Measurements from ENCODE around the gene BET1L.
"Not testable (repeated sequence)": the region's sequence is repeated elsewhere in the genome, so short reads cannot be mapped to it uniquely, and the experiment has no call there.

BET1L gene, protein sequence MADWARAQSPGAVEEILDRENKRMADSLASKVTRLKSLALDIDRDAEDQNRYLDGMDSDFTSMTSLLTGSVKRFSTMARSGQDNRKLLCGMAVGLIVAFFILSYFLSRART

GRCh38 chr11:207208-207862, at the start of gene BET1L, which contains the start of gene RIC8A:
TSS of gene BET1L (minus strand) at chr11:207399. CDS start at chr11:207321, 78 bp downstream.
TSS of gene RIC8A (plus strand) at chr11:207708. CDS start at chr11:208855, 1,147 bp downstream.
- Mint-ChIP-seq H3K27me3 (no peaks in the 10 kb centered on the region), H3K4me3 (peak within 1 kb of the TSS; percentile 94), H3K36me3 (peaks cover 5% of the 10 kb centered on the region), H3K4me1 (peaks cover 52% of the 10 kb centered on the region), H3K9me3 (no peaks in the 10 kb centered on the region), H3K27ac (peak within 1 kb of the TSS; percentile 96)

DNA sequence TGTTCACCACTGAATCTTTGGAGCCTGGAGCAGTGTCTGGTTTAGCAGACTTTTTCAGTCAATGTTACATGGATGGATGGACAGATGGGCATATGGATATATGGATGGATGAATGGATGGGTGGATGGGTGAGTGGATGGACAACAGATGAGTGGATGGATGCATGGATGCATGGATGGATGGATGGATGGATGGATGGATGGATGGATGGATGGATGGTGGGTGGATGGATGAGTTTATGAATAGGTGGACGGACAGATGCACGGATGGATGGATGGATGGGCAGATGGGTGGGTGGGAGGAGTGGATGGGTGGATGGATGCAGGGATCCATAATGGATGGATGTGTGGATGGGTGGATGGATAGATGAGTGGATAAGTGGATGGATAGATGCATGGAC, 48.6 kb upstream of the BET1L start:
- Mint-ChIP-seq H3K27me3 (no peaks in the 10 kb centered on the region), H3K4me3 (no peak overlapping the region), H3K9me3 (no peaks in the 10 kb centered on the region), H3K27ac (peak overlapping the region; percentile 66), H3K4me1 (peaks cover 9% of the 10 kb centered on the region), H3K36me3 (peaks cover 12% of the 10 kb centered on the region)

DNA sequence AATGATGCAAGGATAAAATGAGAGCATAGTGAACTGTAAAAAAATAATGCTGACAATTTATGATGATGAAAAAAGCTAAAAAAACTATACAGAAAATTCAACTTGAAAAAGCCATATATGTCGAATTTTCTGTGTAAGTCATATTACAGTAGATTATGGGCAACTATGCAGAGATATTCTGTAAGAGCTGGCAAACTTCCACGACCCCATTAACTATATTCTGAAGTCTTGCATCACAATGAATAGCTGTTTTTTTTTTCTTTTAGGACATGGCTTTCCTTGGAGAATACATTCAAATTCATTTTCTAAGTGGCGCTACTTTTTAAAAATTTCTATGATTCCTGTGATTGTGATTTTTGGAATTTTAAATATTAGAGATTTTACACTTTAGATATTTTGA, 48.0 kb upstream of the BET1L start:
- peaks cover 12% of the 10 kb centered on the region for H3K36me3 Mint-ChIP-seq
- H3K4me3 Mint-ChIP-seq, result no peak overlapping the region
- no peaks in the 10 kb centered on the region for H3K9me3 Mint-ChIP-seq
- H3K4me1 Mint-ChIP-seq, result peaks cover 14% of the 10 kb centered on the region
- no peaks in the 10 kb centered on the region for H3K27me3 Mint-ChIP-seq
- H3K27ac Mint-ChIP-seq, result no peak overlapping the region

- peak overlapping the region; percentile 72 for H3K27ac Mint-ChIP-seq
- no peaks in the 10 kb centered on the region for H3K9me3 Mint-ChIP-seq
- H3K36me3 Mint-ChIP-seq, result peaks cover 15% of the 10 kb centered on the region
- H3K4me3 Mint-ChIP-seq, result no peak overlapping the region
- H3K27me3 Mint-ChIP-seq, result no peaks in the 10 kb centered on the region
- peaks cover 18% of the 10 kb centered on the region for H3K4me1 Mint-ChIP-seq
Measured at GRCh38 chr11:253886-254270, 46.7 kb upstream of the BET1L start.

DNA sequence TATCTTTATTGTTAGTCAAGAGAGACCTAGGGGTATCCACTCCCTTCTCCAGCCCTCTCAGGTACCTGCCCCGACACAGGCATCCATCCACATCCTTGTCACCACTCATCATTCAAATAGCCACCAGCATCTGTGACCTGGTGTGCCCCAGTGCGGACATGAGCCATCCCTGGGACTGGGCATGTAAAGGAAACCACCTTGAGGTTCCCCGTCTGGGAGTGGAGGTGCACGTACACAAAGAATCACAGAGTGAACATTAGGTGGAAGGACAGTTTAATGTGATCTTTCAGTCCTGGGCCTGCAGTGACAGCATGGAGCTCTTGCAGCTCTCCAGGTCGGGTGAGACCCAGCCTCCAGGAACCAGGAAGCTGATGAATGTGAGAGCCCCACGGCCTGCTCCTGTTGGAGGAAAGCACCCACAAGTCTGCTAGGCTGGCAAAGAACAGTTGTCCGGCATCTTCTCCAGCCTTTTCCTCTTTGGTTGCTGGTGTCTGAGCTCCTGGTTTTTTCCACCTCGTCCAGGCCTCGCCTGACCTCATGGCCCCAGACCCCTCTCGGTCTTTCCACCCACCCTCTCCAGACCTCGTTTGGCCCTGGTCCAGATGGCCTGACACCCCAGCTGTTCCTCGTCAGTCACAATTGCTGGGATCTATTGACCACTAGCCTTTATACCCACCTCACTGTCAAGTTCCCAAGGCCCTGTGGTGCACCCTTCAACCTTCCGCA, 46.1 kb upstream of the BET1L start:
- no peak overlapping the region for H3K4me3 Mint-ChIP-seq
- peaks cover 18% of the 10 kb centered on the region for H3K4me1 Mint-ChIP-seq
- H3K27me3 Mint-ChIP-seq, result no peaks in the 10 kb centered on the region
- no peaks in the 10 kb centered on the region for H3K9me3 Mint-ChIP-seq
- H3K36me3 Mint-ChIP-seq, result peaks cover 15% of the 10 kb centered on the region
- H3K27ac Mint-ChIP-seq, result no peak overlapping the region

DNA sequence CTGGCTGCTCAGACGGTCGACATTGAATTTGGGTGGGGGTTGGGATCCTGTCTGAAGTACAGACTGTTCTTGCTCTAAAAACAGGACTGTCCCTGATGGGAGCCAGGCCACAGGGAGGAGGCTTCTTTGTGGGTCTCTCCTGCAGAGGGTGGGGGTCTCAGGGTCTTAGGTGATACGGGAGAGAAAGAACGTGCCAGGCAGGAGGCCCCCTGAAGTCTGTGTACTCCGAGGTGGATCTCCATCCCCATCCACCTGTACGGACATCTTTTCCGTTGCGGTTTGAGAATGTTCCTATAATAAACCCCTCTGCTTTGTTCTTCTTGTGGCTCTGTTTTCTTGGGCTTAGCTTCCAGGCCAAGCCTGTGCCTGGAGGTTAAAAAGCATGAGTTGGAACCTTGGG, 45.5 kb upstream of the BET1L start:
- Mint-ChIP-seq H3K4me3 (no peak overlapping the region), H3K27ac (no peak overlapping the region), H3K4me1 (peaks cover 18% of the 10 kb centered on the region), H3K9me3 (no peaks in the 10 kb centered on the region), H3K36me3 (peaks cover 19% of the 10 kb centered on the region), H3K27me3 (no peaks in the 10 kb centered on the region)

GRCh38 chr11:251550-251949, 44.4 kb upstream of the BET1L start:
- no peaks in the 10 kb centered on the region for H3K9me3 Mint-ChIP-seq

DNA sequence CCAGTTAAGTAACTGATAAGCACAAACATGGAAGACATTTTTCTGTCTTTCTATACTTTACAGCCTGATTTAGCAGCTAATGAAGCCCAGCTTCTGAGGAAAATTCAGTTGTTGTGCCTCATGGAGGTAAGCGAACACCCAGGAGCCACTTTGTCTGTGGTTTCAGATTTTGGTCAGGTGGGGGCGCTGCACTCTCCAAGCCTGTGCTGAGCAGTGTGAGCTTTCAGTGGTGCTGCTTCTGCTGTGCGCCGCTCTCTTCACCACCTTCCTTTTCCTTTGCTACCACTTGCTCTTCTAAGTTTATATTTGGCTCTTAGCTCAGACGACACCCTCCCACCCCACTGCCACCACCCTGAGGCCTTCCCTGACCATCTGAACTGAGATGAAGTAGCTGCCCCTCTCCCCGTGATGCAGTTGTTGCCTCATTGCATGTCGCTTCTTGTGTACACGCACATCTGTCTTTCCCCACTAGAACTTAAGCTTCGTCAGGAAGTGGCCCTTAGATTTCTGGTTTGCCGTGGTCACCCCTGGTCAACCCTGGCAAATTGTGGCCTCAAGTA, 43.6 kb upstream of the BET1L start:
- Mint-ChIP-seq H3K27me3 (no peaks in the 10 kb centered on the region), H3K27ac (peak overlapping the region; percentile 41), H3K4me1 (peaks cover 18% of the 10 kb centered on the region), H3K4me3 (no peak overlapping the region), H3K9me3 (no peaks in the 10 kb centered on the region), H3K36me3 (peaks cover 23% of the 10 kb centered on the region)

More at GRCh38 chr11:251550-251949, 44.4 kb upstream of the BET1L start:
- Mint-ChIP-seq H3K36me3 (peaks cover 22% of the 10 kb centered on the region), H3K27me3 (no peaks in the 10 kb centered on the region), H3K4me3 (no peak overlapping the region), H3K4me1 (peaks cover 18% of the 10 kb centered on the region), H3K27ac (peak overlapping the region; percentile 23)

DNA sequence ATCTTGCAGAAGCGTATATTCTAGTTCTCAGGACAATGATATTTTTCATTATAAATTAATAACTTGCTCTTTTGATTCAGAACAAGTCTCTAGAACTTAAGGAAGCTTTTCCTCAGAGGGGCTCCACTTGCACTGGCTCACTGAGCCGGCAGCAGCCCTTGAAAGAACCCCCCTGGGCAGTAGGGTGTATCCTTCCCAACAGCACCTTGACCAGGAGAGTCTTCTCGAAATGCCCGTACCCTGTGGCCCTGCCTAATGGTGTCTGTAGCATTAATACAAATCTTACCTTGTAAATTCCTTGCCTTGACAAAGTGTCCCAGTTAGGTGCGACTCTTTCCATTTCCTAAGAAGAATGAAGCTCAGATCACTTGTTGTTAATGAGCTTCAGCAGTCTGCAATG, 43.1 kb upstream of the BET1L start:
- Mint-ChIP-seq H3K27ac (no peak overlapping the region), H3K9me3 (no peaks in the 10 kb centered on the region), H3K27me3 (no peaks in the 10 kb centered on the region), H3K4me3 (no peak overlapping the region), H3K36me3 (peaks cover 25% of the 10 kb centered on the region), H3K4me1 (peaks cover 21% of the 10 kb centered on the region)

DNA sequence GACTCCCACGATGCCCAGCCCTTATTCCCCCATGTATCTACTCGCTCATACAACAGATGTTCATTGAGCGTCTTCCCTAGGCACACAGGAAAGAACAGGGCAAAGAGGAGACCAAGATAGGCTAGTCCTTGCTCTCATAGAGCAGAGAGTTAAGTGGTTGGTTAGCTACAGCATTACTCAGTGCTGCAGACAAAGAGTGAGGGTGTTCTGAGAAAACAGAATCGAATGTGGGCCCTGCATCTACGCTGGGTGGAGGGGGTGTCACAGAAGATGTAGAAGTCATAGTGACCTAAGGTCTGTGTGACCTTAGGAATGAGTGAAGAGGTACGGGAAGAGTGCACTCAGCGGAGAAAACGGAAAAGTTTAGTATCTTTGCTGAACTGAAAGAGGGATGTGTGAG, 41.9 kb upstream of the BET1L start:
- Mint-ChIP-seq H3K36me3 (peaks cover 27% of the 10 kb centered on the region), H3K27ac (no peak overlapping the region), H3K9me3 (no peaks in the 10 kb centered on the region), H3K4me1 (peaks cover 28% of the 10 kb centered on the region), H3K27me3 (no peaks in the 10 kb centered on the region), H3K4me3 (no peak overlapping the region)

GRCh38 chr11:244376-244775, 37.2 kb upstream of the BET1L start:
- H3K27ac Mint-ChIP-seq, result no peak overlapping the region
- H3K36me3 Mint-ChIP-seq, result peaks cover 31% of the 10 kb centered on the region
- peaks cover 43% of the 10 kb centered on the region for H3K4me1 Mint-ChIP-seq

GRCh38 chr11:241634-242033, 34.4 kb upstream of the BET1L start:
- no peaks in the 10 kb centered on the region for H3K27me3 Mint-ChIP-seq
- H3K27ac Mint-ChIP-seq, result peak overlapping the region; percentile 92
- peaks cover 54% of the 10 kb centered on the region for H3K4me1 Mint-ChIP-seq
- peaks cover 23% of the 10 kb centered on the region for H3K36me3 Mint-ChIP-seq
- no peaks in the 10 kb centered on the region for H3K9me3 Mint-ChIP-seq
- H3K4me3 Mint-ChIP-seq, result peak overlapping the region; percentile 1

More at GRCh38 chr11:244376-244775, 37.2 kb upstream of the BET1L start:
- no peaks in the 10 kb centered on the region for H3K9me3 Mint-ChIP-seq
- H3K27me3 Mint-ChIP-seq, result no peaks in the 10 kb centered on the region
- H3K4me3 Mint-ChIP-seq, result no peak overlapping the region

- H3K9me3 Mint-ChIP-seq, result no peaks in the 10 kb centered on the region
- H3K4me3 Mint-ChIP-seq, result peak overlapping the region; percentile 45
- H3K27ac Mint-ChIP-seq, result peak overlapping the region; percentile 47
- H3K4me1 Mint-ChIP-seq, result peaks cover 59% of the 10 kb centered on the region
- H3K27me3 Mint-ChIP-seq, result no peaks in the 10 kb centered on the region
- peaks cover 19% of the 10 kb centered on the region for H3K36me3 Mint-ChIP-seq
Measured at GRCh38 chr11:240315-240714, 33.1 kb upstream of the BET1L start.

DNA sequence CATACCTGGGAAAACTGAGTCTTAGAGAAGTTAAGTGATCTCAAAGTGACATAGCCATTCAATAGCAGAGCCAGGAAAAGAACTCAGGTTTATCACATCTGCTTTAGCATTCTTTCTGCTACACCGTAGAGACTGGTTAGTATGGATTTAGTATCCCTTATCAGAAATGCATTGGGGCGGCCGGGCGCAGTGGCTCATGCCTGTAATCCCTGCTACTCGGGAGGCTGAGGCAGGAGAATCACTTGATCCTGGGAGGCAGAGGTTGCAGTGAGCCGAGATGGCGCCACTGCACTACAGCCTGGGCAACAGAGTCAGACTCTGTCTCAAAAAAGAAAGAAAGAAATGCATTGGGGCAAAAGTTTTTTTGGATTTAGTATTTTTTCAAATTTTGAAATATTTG, 31.1 kb upstream of the BET1L start:
- peak overlapping the region; percentile 99 for H3K27ac Mint-ChIP-seq
- H3K4me1 Mint-ChIP-seq, result peaks cover 56% of the 10 kb centered on the region

GRCh38 chr11:236774-237767, 29.9 kb upstream of the BET1L start, which contains the start of gene PSMD13:
TSS of gene PSMD13 (plus strand) at chr11:236976. CDS start at chr11:237050, 74 bp downstream.
- peaks cover 13% of the 10 kb centered on the region for H3K36me3 Mint-ChIP-seq
- no peaks in the 10 kb centered on the region for H3K27me3 Mint-ChIP-seq
- H3K4me3 Mint-ChIP-seq, result peak within 1 kb of the TSS; percentile 97
- peaks cover 47% of the 10 kb centered on the region for H3K4me1 Mint-ChIP-seq
- H3K27ac Mint-ChIP-seq, result peak within 1 kb of the TSS; percentile 99
- no peaks in the 10 kb centered on the region for H3K9me3 Mint-ChIP-seq

More for the DNA sequence above, 31.1 kb upstream of the BET1L start:
- H3K9me3 Mint-ChIP-seq, H3K27me3 Mint-ChIP-seq: not testable (repeated sequence)
- peak overlapping the region; percentile 97 for H3K4me3 Mint-ChIP-seq
- peaks cover 15% of the 10 kb centered on the region for H3K36me3 Mint-ChIP-seq
